ENCODE data around the gene GNG7.
A peak's percentile ranks its signal among the peaks of the same experiment; 100 is the strongest.
"Not testable (repeated sequence)": the region's sequence is repeated elsewhere in the genome, so short reads cannot be mapped to it uniquely, and the experiment has no call there.

Gene GNG7

GRCh38 chr19:2714102-2714501, 11.6 kb upstream of the GNG7 start:
- not testable (repeated sequence) for DNase-seq

- not testable (repeated sequence) for DNase-seq
Measured at GRCh38 chr19:2713170-2713569, 10.7 kb upstream of the GNG7 start.

- DNase-seq, result no peak
Measured at GRCh38 chr19:2711875-2712205, 9.3 kb upstream of the GNG7 start.

- no peak for DNase-seq
Measured at GRCh38 chr19:2711172-2711874, 8.8 kb upstream of the GNG7 start.

GRCh38 chr19:2706251-2706650, 3.8 kb upstream of the GNG7 start:
- DNase-seq, result no peak

GRCh38 chr19:2703691-2704216, 1.3 kb upstream of the GNG7 start:
- DNase-seq, result no peak

- DNase-seq, result no peak
Measured at GRCh38 chr19:2703077-2703437, 563 bp upstream of the GNG7 start.

GRCh38 chr19:2701361-2702169, 929 bp downstream of the GNG7 start:
- no peak for DNase-seq

- DNase-seq, result peak in 13 of 56 donors; percentile 10 to 59 (median 25)
Measured at GRCh38 chr19:2700660-2701360, 1.7 kb downstream of the GNG7 start.

GRCh38 chr19:2699413-2700140, 2.9 kb downstream of the GNG7 start:
- DNase-seq, result peak in 1 of 56 donors; percentile 9

GRCh38 chr19:2694196-2694595, 8.3 kb downstream of the GNG7 start:
- peak in 9 of 56 donors; percentile 19 to 54 (median 29) for DNase-seq

GRCh38 chr19:2693492-2694160, 8.9 kb downstream of the GNG7 start:
- peak in 1 of 56 donors; percentile 14 for DNase-seq

GRCh38 chr19:2691951-2692350, 10.5 kb downstream of the GNG7 start:
- peak in 52 of 56 donors; percentile 31 to 94 (median 76) for DNase-seq

GRCh38 chr19:2690856-2691255, 11.6 kb downstream of the GNG7 start:
- DNase-seq, result no peak

GRCh38 chr19:2686360-2686759, 16.1 kb downstream of the GNG7 start:
- DNase-seq, result peak in 13 of 56 donors; percentile 4 to 45 (median 21)

GRCh38 chr19:2685204-2685704, 17.2 kb downstream of the GNG7 start:
- no peak for DNase-seq

- DNase-seq, result no peak
Measured at GRCh38 chr19:2683430-2684003, 19.0 kb downstream of the GNG7 start.

GRCh38 chr19:2680808-2681207, 21.7 kb downstream of the GNG7 start:
- no peak for DNase-seq

- no peak for DNase-seq
Measured at GRCh38 chr19:2679439-2679838, 23.1 kb downstream of the GNG7 start.

GRCh38 chr19:2678948-2679347, 23.5 kb downstream of the GNG7 start:
- not testable (repeated sequence) for DNase-seq

Measured in amygdala (tissue), 56 donors.